HG02798 (cell line): ENCODE results near the gene JAKMIP3.

Experiments
- ATAC-seq: cut with Tn5 transposase; IDR thresholded peaks from one replicate; pipeline ENCODE4 v1.9.1; 2021; ENCODE audit warnings: mild to moderate bottlenecking; ENCODE audit not compliant: unreplicated experiment, poor library complexity

The JAKMIP3 gene

DNA sequence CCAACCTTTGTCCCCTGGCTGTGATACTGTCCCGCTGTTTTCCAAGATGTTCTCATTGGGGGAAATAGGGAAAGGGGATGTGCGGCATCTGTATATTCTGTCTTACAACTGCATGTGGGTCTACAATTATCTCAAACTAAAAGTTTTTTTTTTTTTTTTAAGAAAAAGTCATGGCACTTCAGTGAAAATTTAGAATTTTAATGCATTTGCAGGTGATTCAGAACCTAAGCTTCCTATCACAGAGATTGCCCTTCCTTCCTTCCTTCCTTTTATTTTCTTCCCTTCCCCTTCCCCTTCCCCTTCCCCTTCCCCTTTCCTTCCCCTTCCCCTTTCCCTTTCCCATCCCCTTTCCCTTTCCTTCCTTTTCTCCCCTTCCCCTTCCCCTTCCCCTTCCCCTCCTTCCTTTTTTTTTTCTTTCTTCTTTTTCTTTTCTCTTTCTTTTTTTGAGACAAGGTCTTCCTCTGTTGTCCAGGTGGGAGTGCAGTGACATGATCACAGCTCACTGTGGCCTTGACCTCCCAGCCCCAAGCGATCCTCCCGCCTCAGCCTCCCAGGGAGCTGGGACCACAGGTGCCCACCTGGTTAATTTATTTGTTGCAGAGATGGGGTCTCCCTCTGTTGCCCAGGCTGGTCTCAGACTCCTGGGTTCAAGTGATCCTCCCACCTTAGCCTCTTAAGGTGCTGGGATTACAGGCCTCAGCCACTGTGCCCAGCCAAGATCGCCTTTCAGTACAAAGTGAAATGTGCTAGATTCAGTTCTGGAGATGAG, 32.0 kb downstream of the JAKMIP3 start:
- no peak for ATAC-seq

DNA sequence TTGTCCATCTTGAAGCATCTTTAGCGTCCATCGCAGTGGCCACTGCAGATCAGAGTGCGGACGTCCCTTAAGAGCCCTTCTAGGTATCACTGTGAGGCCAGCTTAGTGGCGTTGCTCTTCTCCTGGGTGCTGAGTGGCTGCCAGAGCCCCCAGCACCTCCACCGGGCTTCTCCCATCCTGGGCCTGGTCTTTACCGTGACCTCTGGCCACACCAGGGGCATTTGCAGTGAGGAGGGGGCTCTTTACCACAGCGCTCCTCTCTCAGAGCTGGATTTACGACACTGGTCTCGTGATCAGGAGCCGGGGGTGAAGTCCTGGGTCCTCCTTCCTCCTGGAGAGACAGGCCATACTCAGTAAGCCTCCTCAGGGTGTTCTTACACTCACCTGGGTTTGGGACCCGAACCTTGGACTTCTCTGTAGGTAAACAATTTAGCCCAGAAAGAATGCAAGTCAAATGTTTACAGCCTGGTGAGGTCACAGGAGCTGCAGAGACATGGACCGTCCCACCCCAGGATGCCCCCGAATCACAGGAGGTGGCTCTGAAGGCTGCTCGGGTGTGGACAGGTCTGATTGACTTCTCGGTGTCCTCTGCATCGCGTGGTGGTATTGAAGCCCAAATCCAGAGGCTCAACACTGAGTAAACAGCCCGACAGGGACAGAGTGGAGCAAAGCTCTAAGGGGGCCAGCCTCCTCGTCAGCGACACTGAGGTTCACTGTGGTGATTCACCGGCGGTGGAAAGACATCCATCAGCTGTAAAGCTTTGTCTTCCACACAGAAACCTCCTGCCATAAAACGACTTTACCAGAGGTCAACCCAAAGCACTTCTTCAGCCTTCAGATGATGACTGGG, 33.0 kb downstream of the JAKMIP3 start:
- ATAC-seq, result no peak

DNA sequence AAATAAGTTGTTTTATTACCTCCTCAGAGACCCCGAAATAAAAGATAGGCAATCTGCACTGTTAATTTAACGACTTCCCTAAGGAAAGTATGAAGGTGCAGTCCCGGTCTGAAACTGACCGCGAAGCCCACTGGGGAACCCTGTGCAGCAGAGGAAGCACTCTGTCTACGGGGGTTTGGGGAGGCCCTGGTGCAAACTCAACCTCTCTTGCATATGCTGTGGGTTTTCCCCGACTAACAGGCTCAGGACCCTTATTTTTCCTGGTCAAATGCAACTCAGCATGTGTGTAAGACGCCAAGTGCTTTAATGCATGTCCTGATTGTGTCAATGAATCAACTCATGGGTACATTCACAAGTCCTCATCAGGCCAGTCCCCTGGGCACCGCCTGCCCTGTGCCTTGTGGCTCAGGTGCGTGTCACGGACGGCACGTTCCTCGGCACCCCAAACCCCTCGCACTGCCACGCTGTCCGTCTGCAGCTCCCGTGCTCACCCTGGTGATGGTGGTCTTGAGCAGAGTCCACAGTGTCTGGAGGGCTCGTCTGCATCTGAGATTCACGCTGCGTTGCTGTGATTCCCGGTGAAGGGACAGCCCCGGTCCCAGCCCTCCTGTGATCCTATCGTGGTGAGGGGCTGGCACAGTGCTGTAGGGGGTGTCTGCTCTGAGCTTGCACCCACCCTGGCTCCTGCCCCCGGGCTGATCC, 33.8 kb downstream of the JAKMIP3 start:
- ATAC-seq, result no peak

DNA sequence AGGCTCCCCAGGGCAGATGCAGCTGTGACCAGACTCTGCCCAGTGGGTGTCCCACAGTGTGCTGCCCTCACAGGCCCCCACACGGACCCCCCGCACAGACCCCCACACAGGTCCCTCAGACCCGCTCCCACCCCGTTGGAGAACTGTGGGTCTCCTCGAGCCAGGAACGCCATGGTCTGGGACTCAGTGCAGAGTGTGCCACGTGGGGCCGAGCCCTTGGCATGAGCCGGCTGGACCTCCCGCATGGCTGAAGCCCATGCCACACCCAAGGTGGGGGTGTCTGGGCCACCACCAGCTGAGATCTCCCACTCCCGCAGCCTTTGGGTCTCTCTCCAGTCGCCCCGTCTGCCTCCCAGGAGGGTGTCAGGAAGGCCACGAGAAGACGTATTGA, 34.3 kb downstream of the JAKMIP3 start:
- no peak for ATAC-seq

DNA sequence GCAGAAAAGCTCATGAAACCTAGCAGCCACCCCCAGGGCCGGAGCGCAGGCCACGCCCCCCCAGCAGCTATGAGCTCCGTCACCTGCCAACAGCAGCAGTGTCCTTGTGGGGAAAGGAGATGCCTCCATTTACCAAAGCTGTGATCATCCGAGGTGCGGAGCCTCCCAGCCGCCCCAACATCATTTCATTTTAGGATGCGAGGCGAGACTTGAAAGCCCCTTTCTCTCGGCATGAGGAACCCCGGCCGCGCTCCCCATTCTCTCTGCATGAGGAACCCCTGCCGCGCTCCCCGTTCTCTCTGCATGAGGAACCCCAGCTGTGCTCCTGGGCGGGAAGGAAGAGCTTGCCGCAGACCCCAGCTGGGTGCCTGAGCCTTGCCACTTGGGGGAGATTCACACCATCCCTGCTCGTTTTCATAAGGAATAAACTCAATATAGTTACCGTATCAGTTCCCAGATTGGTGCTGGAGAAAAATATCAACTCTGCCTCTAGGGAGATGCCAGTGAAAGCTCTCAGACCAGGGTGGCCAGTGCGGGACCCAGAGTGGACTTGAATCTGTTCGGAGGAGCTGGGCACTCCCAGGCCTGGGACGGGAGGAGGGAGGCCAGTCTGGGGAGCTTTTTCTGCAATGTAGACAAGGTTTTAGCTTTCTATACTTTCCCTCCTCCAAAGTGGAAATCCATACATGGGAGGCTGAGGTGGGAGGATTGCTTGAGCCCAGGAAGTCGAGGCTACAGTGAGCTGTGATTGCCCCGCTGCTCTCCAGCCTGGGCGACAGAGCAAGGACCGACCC, 35.0 kb downstream of the JAKMIP3 start:
- no peak for ATAC-seq

DNA sequence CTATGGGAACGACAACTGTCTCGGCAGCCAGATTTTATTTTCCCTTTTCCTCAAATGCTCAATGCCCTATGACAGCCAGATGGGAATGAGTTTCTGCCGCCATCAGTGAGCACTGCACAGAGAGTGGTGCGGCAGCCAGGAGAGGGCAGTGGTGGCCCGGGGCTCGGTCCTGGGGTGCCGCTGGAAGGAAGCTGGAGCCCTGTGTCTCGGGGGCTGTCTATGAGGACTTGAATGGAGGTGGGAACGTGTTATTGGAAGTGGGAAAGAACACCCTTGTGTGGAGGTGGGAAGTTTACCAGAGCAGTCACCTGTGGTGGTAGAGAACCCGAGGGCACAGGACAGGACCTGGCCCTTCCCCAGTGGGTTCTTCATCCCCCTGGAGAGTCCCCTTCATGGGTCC, 35.8 kb downstream of the JAKMIP3 start:
- no peak for ATAC-seq

DNA sequence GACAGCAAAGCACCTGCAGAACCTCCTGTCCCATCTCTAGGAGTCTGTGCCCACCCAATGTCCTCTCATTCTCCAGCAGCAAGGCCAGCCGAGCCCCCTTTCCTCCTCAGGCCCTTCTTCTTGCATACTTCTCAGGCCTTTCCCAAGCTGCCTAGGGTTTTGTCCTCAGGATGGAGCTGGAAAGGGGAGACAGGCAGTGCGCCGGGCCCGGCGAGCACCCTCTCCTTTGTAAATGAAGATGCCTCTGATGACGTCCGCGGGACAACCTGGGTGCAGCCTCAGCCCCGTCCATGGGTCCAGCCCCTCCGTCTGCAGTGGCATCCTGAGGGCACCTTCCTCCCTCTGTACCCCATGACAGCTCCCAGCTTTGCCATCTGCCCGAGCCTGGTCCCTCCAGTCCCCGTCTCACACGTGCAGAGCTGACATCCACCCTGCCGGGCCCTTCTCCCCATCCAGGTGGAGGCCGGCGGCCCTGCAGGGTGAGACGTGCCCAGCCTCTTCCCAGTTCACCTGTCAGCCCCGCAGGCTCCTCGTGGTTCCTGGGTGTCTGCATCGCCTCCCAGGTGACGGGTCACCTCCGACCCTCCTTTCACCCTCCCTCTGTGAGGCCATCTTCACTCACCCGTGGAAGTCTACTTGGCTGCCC, 36.4 kb downstream of the JAKMIP3 start:
- ATAC-seq, result no peak

DNA sequence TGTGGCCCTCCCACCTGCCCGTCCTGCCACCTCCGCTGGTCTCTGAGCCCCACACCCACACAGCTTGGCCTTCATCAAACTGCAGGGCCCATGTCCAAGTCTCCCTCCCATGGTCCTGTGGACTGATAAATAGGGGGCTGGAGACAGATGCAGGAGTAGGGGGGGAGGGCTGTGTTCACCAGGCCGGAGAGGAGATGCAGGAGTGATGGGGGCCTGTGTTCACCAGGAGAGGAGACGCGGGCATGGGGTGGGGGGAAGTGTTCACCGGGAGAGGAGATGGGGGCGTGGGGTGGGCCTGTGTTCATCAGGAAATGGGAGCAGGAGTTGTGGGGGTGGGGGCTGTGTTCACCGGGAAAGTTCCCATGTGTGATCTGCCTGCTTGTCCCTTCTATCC, 37.0 kb downstream of the JAKMIP3 start:
- no peak for ATAC-seq

DNA sequence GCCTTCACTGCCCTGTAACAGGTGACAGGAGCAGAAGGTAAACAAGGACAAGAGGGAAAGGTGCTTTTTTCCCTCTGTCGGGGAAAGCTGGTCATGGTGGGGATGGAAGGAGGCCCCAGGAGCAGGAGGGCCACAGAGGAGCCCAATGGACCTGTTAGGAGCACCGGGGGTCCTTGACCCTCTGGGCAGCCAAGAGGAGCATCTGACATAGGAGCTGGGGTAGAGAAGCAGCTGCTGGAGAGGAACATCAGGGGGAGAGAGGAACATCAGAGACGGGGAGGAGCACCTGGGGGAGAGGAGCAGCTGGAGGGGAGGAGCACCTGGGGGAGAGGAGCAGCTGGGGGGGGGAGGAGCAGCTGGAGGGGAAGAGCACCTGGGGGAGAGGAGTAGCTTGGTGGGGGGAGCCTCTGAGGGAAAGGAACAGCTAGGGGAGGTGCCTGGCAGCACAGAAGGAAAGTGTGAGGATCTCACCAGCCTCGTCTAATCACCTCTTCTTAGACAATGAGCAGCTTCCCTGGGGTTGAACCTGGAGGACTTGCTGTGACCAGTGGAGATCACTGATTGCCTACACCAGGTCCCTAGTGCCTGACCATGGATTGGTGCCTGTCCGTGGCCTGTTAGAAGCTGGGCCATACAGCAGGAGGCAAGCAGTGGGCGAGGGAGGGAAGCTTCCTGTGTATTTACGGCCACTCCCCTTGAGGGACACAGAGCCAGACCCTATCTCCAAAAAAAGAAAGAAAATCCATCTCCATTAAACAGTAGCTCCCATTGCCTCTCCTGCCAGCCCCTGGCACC, 37.6 kb downstream of the JAKMIP3 start:
- ATAC-seq, result no peak

DNA sequence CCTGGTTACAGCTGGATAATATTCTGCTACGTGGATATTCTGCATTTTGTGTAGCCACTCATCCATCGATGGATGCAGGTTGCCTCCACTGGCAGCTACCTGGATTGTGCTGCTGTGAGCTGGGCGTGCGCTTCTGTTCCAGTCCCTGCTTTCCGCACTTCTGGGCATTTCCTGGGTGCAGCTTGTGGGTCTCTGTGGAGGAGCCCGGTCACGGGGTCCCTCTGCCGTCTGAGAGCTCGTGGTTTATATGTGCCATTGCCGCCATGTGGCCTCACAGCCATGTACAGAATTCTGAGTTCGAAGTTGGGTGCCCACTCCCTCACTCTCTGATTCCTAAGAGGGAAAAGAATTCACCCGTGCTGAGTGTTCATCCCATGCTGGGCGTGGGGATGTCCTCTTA, 38.3 kb downstream of the JAKMIP3 start:
- ATAC-seq, result no peak

DNA sequence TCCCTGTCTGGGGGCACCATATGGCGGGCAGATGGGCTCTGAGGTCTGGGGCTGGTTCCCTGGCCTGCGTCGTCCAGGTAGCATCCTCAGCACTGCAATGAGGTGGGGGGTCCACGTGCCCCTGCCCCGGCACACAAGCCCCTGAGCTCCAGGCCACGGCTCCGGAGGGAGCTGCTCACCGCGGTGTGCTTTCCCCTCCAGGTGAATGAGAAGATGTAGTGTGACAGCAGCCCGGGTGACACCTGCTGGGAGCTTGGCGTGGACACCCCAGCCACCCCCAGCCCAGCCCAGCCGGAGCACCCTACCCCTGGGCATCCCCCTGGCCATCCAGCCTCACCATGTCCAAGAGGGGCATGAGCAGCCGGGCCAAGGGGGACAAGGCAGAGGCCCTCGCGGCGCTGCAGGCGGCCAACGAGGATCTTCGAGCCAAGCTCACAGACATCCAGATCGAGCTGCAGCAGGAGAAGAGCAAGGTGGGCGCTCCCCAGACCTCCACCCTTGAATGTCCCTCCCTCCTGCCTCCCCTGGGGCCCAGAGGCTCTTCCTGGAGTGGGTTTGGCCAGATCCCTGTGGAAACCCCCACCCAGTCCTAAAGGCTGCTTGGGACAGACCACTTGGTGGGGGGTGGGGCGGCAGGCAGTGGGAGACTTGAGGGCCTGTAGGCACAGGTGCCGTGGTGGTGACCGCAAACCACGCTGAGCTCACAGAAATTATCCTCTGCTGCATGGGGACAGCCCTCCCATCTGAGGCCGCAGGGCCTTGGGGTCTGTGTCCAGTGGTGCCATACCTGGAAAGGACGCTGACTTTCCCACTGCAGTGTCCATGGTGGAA, 38.9 kb downstream of the JAKMIP3 start:
- ATAC-seq, result no peak

DNA sequence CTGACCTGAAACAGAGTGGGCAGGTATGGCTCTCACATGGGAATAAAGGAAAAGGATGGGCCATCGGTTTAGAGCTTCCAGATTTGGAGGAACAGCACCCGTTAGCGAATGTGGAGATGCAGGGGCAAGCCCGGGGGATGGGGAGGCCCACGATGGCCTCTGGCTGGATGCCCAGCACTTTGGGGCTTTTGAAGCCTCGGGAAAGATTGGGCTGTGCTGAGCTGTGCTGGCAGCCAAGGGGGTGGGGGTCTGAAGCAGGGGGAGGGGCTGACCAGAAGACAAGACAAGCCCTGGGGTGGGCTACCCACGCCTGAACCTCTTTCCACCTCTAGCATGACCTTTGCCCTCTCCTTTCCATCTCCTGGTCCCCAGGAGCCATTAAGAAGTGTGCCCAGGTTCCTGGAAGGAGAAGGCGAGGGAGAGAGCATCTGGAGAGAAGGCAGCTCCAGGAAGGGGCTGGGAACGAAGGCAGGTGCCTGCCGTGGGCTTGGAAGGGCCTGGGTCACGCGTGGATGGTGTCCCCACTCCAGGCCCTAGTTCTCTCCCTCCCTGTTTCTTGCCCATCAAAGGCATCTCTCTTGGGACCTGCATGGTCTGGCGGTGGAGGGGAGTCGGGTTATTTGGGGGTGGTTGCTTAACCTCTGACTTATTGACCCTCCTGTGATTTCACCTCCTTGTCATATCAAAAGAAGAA, 39.7 kb downstream of the JAKMIP3 start:
- no peak for ATAC-seq

DNA sequence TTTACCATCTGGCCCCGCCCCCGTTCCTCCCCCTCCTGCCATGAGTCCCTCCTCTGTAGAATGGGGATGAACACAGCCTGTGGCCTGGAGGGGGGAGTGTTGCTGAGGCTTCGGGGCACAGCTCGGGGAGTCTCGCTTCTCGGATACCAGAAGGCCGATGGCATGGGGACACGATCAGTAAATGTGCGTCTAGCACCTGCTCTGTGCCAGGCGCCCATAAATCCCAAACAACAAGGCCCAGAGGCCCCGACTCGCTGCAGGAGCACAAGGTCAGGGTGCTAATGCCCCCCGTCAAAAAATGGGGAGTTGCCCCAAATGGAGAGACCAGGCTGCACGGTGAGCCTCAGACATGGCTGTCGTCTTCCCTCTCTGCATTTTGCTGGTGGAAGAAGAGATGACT, 40.7 kb downstream of the JAKMIP3 start:
- ATAC-seq, result no peak

DNA sequence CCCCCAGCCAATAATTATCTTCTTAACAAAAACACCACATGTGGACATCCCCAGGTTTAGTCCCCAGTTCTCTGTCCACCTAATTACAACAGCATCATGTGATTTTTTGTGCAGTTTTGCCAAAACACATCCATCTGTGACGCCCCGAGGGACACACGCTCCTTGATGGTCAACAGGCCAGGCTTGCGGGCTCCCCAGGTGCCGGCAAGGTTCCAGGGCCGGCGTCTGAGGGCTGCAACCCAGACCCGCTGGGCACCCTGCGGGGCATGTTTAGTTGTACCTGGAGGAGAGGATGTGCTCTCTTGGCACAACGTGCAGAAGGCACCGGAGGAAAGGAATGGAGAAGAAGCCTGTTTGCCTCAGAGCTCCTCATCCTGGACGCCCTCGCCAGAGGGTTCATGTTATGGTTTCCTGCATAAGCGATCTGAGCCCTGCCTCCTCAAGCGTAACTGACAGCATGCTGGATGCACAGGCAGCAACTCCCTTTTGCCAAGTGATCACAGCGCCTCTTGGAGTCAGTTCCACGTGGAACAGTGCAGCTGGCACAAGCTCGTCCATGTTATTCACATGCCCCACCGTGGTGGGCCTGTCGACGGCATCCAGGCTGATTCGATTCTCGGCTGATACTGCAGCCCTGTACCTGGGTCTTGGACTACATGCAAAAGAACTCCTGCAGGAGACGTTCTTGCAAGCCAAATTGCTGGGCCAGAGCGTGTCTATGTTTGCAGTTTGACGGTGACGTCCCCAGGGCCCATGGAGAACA, 41.6 kb downstream of the JAKMIP3 start:
- ATAC-seq, result no peak

DNA sequence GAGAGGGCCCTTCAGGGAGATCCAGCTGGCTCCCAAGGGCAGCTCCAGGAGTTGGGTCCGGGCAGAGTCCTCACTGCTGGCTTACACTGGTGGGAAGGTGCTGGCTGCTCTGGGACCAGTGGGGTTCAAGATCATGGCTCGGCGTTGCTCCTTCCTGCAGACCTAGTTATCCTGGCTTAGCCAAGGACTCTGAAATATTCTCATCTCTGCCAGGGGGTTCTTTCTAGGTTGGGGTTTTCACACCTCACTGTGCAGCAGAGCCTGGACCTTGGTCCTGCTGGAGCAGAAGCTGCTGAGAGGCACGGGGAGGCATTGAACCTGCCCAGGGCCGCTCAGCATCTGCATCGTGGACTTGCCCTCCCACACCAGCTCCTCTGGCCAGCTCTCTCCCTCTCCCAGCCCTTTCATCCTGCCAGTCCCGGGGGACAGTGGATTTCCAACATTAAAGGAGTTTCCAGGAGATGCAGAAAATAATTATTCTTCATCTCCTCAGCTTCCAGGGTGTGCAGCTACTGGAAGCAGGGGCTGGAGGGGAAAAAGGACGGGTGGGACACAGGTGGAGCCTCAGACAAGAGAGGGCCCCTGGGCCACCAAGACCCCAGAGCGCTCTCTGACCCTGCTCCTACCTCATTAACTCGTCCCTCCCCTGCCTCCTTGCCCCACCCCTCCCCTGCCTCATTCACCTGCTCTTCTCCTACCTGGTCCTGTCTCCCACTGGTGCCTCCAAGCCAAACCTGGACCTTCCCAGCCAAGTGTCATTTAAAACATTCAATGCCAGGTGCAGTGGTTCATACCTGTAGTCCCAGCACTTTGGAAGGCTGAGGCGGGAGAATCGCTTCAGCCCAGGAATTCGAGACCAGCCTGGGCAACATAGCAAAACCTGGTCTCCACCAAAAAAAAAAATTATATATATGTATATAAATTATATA, 42.5 kb downstream of the JAKMIP3 start:
- ATAC-seq, result no peak
